Measurements from ENCODE around the gene PCNX2.

GRCh38 chr1:233183226-233184020, 112.1 kb downstream of the PCNX2 start:
- TF ChIP-seq, protein P1, sequence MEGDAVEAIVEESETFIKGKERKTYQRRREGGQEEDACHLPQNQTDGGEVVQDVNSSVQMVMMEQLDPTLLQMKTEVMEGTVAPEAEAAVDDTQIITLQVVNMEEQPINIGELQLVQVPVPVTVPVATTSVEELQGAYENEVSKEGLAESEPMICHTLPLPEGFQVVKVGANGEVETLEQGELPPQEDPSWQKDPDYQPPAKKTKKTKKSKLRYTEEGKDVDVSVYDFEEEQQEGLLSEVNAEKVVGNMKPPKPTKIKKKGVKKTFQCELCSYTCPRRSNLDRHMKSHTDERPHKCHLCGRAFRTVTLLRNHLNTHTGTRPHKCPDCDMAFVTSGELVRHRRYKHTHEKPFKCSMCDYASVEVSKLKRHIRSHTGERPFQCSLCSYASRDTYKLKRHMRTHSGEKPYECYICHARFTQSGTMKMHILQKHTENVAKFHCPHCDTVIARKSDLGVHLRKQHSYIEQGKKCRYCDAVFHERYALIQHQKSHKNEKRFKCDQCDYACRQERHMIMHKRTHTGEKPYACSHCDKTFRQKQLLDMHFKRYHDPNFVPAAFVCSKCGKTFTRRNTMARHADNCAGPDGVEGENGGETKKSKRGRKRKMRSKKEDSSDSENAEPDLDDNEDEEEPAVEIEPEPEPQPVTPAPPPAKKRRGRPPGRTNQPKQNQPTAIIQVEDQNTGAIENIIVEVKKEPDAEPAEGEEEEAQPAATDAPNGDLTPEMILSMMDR (IDR thresholded peaks at IDR 0.05 in 2 of 3, conservative IDR thresholded peaks at IDR 0.05 in 1 of 3; ENCODE audit: borderline replicate concordance in 1 of 3, insufficient read depth in 1 of 3, low read depth in 2 of 3, low read length in 2 of 3), result no peak
- TF ChIP-seq POLR2A (IDR thresholded peaks at IDR 0.05; ENCODE audit: borderline replicate concordance, extremely low read depth, insufficient read depth, insufficient read length) (no peak), RAD21 (IDR thresholded peaks at IDR 0.05; ENCODE audit: low read depth) (no peak), SRF (IDR thresholded peaks at IDR 0.05; ENCODE audit: low read depth) (no peak)

All from HCT116 (cell line).